ENCODE data around the gene LFNG. TPM values are rescaled to one million over a fixed set of nuclear protein-coding genes. Genes with fewer than 3 reads are reported as not detected.

LFNG gene
- total and polyA plus RNA-seq, 2 of the 13 experiments (the other 11 are each of a cell fraction or from before 2014, with no cell fraction given): 0.44 to 1.5 TPM

DNA sequence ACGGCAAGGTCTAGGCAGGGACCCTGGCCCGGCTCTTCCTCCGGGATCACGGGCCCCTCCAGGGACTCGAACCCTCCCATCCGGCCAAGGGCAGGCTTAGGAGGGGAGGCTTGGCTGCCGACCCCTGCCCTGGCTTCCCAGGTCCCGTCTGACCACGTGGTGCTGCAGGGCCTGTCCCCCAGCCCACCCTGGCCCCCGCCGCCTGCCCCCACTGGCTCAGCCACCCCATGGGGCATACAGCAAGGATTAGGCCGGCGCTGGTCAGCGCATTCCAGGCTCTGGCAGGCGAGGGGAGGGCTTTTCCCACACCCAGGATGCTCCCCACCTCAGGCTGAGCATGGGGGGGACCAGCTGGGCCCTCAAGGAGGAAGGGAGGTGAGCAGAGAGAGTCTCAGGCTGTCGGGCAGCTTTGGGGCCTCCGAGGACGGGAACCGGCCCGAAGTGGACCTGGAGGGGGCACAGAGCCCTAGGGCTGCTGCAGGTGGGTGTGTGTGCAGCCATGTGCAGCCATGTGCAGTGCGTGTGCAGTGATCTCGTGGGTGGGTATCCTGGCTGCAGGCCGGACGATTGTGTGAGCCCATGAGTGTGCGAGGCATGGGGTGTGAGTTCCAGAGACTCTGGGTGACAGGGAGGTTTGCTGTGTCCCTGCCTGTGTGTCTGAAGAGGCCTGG lies 42.7 kb upstream of the LFNG start:
- Histone ChIP-seq H3K79me2 (ENCODE audit: insufficient read depth, low read length) (no peaks in the 10 kb centered on the region), H3K4me1 (ENCODE audit: insufficient read depth, low read length) (peaks cover 38% of the 10 kb centered on the region), H3K4me2 (ENCODE audit: low read depth, low read length) (no peak overlapping the region), H4K20me1 (ENCODE audit: insufficient read depth, low read length) (no peaks in the 10 kb centered on the region), H3K9me3 (ENCODE audit: low read length) (no peaks in the 10 kb centered on the region), H3K9ac (ENCODE audit: insufficient read depth, low read depth, low read length) (no peak overlapping the region), H3K27me3 (ENCODE audit: control insufficient read depth in 1 of 2, insufficient read depth in 2 of 2, low read length in 2 of 2) (peaks cover 16 to 63% of the 10 kb centered on the region in 2 experiments), H2AFZ (ENCODE audit: low read length) (no peak overlapping the region), H3K4me3 (replicated peaks in 1 of 3; ENCODE audit: insufficient read depth in 1 of 3, low read depth in 2 of 3, low read length in 3 of 3) (no peak overlapping the region), H3K36me3 (replicated peaks in 1 of 2; ENCODE audit: control insufficient read depth in 1 of 2, insufficient read depth in 2 of 2, low read length in 2 of 2) (no peaks in the 10 kb centered on the region), H3K27ac (ENCODE audit: extremely low read length, insufficient read depth, low read length) (no peak overlapping the region)
- in situ Hi-C loops (cut with HindIII; ENCODE audit: extremely low pct_ligation_motif_present, low pct_unique_long_range_greater_than_20kb) (no loop called here), intact Hi-C loops (cut with micrococcal nuclease; ENCODE audit: unreplicated experiment) (loop anchor here (5.0 to 10.0 kb wide), 2 partner anchors 45 to 88 kb away; no protein-coding TSS in a partner anchor)
- 53% methylated on average over 15 of the region's 25 CpGs for WGBS (ENCODE audit: low lambda C conversion rate)
- FAIRE-seq (no peak), ATAC-seq (no peak), DNase-seq (ENCODE audit: low spot score) (no peak)
- CTCF ChIA-PET (ENCODE audit: low intra/inter-chr PET ratio, low total read pairs): interaction anchor here (0.6 kb wide), 1 partner anchor 813 kb away, joined by 3 read pairs; no protein-coding TSS in a partner anchor
- POLR2A ChIA-PET: no interaction called here
- no TSS peak for BruUV-seq (replicated peaks)
- TF ChIP-seq, protein P1, sequence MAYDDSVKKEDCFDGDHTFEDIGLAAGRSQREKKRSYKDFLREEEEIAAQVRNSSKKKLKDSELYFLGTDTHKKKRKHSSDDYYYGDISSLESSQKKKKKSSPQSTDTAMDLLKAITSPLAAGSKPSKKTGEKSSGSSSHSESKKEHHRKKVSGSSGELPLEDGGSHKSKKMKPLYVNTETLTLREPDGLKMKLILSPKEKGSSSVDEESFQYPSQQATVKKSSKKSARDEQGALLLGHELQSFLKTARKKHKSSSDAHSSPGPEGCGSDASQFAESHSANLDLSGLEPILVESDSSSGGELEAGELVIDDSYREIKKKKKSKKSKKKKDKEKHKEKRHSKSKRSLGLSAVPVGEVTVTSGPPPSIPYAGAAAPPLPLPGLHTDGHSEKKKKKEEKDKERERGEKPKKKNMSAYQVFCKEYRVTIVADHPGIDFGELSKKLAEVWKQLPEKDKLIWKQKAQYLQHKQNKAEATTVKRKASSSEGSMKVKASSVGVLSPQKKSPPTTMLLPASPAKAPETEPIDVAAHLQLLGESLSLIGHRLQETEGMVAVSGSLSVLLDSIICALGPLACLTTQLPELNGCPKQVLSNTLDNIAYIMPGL (CRISPR knock-in tag; IDR thresholded peaks at IDR 0.05; ENCODE audit: borderline replicate concordance in 1 of 2, low read depth in 1 of 2): no peak
- TF ChIP-seq ZNF564 (CRISPR knock-in tag; IDR thresholded peaks at IDR 0.05): no peak
- no peak for TF ChIP-seq HIVEP1 (CRISPR knock-in tag; IDR thresholded peaks at IDR 0.05)
- no peak for TF ChIP-seq POLR2AphosphoS2 (IDR thresholded peaks at IDR 0.05; ENCODE audit: low read depth, low read length)
- TF ChIP-seq, protein P2, sequence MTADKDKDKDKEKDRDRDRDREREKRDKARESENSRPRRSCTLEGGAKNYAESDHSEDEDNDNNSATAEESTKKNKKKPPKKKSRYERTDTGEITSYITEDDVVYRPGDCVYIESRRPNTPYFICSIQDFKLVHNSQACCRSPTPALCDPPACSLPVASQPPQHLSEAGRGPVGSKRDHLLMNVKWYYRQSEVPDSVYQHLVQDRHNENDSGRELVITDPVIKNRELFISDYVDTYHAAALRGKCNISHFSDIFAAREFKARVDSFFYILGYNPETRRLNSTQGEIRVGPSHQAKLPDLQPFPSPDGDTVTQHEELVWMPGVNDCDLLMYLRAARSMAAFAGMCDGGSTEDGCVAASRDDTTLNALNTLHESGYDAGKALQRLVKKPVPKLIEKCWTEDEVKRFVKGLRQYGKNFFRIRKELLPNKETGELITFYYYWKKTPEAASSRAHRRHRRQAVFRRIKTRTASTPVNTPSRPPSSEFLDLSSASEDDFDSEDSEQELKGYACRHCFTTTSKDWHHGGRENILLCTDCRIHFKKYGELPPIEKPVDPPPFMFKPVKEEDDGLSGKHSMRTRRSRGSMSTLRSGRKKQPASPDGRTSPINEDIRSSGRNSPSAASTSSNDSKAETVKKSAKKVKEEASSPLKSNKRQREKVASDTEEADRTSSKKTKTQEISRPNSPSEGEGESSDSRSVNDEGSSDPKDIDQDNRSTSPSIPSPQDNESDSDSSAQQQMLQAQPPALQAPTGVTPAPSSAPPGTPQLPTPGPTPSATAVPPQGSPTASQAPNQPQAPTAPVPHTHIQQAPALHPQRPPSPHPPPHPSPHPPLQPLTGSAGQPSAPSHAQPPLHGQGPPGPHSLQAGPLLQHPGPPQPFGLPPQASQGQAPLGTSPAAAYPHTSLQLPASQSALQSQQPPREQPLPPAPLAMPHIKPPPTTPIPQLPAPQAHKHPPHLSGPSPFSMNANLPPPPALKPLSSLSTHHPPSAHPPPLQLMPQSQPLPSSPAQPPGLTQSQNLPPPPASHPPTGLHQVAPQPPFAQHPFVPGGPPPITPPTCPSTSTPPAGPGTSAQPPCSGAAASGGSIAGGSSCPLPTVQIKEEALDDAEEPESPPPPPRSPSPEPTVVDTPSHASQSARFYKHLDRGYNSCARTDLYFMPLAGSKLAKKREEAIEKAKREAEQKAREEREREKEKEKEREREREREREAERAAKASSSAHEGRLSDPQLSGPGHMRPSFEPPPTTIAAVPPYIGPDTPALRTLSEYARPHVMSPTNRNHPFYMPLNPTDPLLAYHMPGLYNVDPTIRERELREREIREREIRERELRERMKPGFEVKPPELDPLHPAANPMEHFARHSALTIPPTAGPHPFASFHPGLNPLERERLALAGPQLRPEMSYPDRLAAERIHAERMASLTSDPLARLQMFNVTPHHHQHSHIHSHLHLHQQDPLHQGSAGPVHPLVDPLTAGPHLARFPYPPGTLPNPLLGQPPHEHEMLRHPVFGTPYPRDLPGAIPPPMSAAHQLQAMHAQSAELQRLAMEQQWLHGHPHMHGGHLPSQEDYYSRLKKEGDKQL (CRISPR knock-in tag; IDR thresholded peaks at IDR 0.05; ENCODE audit: low read depth): no peak
- TF ChIP-seq ZNF607 (CRISPR knock-in tag; IDR thresholded peaks at IDR 0.05; ENCODE audit: borderline replicate concordance): no peak
- TF ChIP-seq, protein P3, sequence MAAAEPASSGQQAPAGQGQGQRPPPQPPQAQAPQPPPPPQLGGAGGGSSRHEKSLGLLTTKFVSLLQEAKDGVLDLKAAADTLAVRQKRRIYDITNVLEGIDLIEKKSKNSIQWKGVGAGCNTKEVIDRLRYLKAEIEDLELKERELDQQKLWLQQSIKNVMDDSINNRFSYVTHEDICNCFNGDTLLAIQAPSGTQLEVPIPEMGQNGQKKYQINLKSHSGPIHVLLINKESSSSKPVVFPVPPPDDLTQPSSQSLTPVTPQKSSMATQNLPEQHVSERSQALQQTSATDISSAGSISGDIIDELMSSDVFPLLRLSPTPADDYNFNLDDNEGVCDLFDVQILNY (CRISPR knock-in tag; conservative IDR thresholded peaks at IDR 0.05): no peak

Data from HepG2 (cell line).